ENCODE measurements around the gene CCDC33.

The CCDC33 gene

DNA sequence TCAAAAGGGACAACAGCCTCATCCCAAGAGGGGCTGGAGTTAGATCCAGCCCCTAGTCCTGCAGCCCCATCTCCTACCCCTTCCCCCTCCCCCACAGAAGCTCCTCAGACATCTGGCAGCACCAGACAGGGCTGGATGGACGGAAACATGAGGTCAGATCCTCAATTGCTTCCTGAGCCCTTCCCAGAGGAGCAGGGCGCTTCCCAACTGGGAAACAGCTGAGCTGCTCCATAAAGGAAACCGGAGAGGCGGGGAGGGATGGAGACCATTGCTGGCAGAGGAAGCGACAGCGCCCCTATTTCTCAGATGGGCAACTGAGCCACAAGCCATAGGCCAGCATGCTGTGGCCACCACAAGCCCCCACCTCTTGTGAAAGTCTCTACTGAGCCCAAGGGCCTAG lies 149.6 kb downstream of the CCDC33 start:
- TF ChIP-seq, protein P1, sequence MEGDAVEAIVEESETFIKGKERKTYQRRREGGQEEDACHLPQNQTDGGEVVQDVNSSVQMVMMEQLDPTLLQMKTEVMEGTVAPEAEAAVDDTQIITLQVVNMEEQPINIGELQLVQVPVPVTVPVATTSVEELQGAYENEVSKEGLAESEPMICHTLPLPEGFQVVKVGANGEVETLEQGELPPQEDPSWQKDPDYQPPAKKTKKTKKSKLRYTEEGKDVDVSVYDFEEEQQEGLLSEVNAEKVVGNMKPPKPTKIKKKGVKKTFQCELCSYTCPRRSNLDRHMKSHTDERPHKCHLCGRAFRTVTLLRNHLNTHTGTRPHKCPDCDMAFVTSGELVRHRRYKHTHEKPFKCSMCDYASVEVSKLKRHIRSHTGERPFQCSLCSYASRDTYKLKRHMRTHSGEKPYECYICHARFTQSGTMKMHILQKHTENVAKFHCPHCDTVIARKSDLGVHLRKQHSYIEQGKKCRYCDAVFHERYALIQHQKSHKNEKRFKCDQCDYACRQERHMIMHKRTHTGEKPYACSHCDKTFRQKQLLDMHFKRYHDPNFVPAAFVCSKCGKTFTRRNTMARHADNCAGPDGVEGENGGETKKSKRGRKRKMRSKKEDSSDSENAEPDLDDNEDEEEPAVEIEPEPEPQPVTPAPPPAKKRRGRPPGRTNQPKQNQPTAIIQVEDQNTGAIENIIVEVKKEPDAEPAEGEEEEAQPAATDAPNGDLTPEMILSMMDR (conservative IDR thresholded peaks at IDR 0.05; ENCODE audit: low read depth, low read length) = no peak
- no peak for DNase-seq (ENCODE audit: low read depth)
- no peak overlapping the region for H3K4me3 ChIP-seq (ENCODE audit: low read depth, low read length)
